Lower lobe of right lung (tissue), 2 donors: ENCODE measurements around the gene DIP2C. TPM values are rescaled to one million over a fixed set of nuclear protein-coding genes. Genes with fewer than 3 reads are reported as not detected.

Experiments
- ATAC-seq, 2 donors: fragments of 200-7000 bp; cut with Tn5 transposase; one replicate each; pipeline ENCODE4 v1.9.1; 2020 to 2022; ENCODE audit warnings: mild to moderate bottlenecking in 2 of 2, moderate library complexity in 2 of 2
- DNase-seq: peaks from one replicate; pipeline ENCODE4 v3.0.0-alpha.2; 2020
- H3K27ac ChIP-seq: fragments of 200-600 bp; one replicate; pipeline ENCODE4 v1.8.0; 2022
- H3K27me3 ChIP-seq: fragments of 200-600 bp; one replicate; pipeline ENCODE4 v1.8.0; 2022; ENCODE audit warnings: low read depth
- H3K36me3 ChIP-seq: fragments of 200-600 bp; one replicate; pipeline ENCODE4 v1.8.0; 2022; ENCODE audit warnings: mild to moderate bottlenecking
- H3K4me1 ChIP-seq: fragments of 200-600 bp; one replicate; pipeline ENCODE4 v1.8.0; 2022
- H3K4me3 ChIP-seq: fragments of 200-600 bp; one replicate; pipeline ENCODE4 v1.8.0; 2022; ENCODE audit warnings: mild to moderate bottlenecking
- H3K9me3 ChIP-seq: fragments of 200-600 bp; one replicate; pipeline ENCODE4 v1.8.0; 2022
- CTCF ChIP-seq: fragments of 200-600 bp; IDR thresholded peaks from one replicate; pipeline ENCODE4 v1.8.0; 2022; ENCODE audit warnings: antibody characterized with exemption, mild to moderate bottlenecking
- intact Hi-C: fragments of 100-400 bp; cut with DNase I; formaldehyde crosslinking; loops from one replicate; pipeline ENCODE4 v1.11.0; 2022
- total RNA-seq: library from RNA; stranded (reverse); fragmentation: NEBNext Ultra II Directional; extraction: Animal tissue kit (Norgen Biotek cat#: 25700); gene quantifications from one replicate; pipeline ENCODE4 v1.2.1, GENCODE V29; 2021
- donor health status: DM: no; HTN: yes; CAD: no; lungs with severe emphysema.

DIP2C gene
- total RNA-seq, 1 donor from 2014 or later, result 15.1 TPM

- ATAC-seq, result no peak
- no peak for DNase-seq
- TF ChIP-seq CTCF, result no peak
- no peaks in the 10 kb centered on the region for H3K9me3 ChIP-seq
- H3K27ac ChIP-seq, result no peak overlapping the region
- no peaks in the 10 kb centered on the region for H3K4me1 ChIP-seq
- peaks cover 16% of the 10 kb centered on the region for H3K36me3 ChIP-seq
- H3K4me3 ChIP-seq, result no peak overlapping the region
- intact Hi-C loops, result no loop called here
- H3K27me3 ChIP-seq, result no peaks in the 10 kb centered on the region
These were observed 213.6 kb downstream of the DIP2C start for GRCh38 chr10:475709-476454.

DNA sequence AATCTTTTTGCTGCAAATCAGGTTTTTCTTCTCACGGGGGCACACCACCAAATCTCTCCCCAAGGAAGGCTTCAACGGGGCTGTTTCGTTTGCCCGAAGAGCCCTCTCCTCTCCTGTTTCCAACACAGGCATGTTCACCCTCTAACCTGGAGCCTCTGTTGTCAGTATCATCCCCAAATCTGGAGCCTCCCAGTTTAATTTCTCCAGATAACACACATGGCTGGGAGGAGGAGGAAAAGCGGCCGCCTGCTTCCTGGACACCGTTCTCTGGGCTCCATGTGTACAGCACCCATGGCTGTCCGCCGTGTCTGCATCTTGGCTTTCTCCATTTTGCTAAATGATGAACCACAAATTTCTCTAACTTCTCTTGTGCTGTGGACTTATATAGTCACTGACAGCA lies 214.5 kb downstream of the DIP2C start:
- no peaks in the 10 kb centered on the region for H3K9me3 ChIP-seq
- DNase-seq (no peak), ATAC-seq (no peak)
- no peaks in the 10 kb centered on the region for H3K4me1 ChIP-seq
- no peak overlapping the region for H3K4me3 ChIP-seq
- H3K36me3 ChIP-seq, result peaks cover 20% of the 10 kb centered on the region
- no peak for TF ChIP-seq CTCF
- no peak overlapping the region for H3K27ac ChIP-seq
- intact Hi-C loops, result no loop called here
- no peaks in the 10 kb centered on the region for H3K27me3 ChIP-seq

- Histone ChIP-seq H3K27ac (no peak overlapping the region), H3K9me3 (no peaks in the 10 kb centered on the region), H3K36me3 (peaks cover 20% of the 10 kb centered on the region), H3K4me3 (no peak overlapping the region), H3K4me1 (no peaks in the 10 kb centered on the region), H3K27me3 (no peaks in the 10 kb centered on the region)
- DNase-seq, result no peak
- TF ChIP-seq CTCF, result no peak
- intact Hi-C loops, result no loop called here
- no peak for ATAC-seq
These were observed 215.1 kb downstream of the DIP2C start for GRCh38 chr10:474406-474805.

DNA sequence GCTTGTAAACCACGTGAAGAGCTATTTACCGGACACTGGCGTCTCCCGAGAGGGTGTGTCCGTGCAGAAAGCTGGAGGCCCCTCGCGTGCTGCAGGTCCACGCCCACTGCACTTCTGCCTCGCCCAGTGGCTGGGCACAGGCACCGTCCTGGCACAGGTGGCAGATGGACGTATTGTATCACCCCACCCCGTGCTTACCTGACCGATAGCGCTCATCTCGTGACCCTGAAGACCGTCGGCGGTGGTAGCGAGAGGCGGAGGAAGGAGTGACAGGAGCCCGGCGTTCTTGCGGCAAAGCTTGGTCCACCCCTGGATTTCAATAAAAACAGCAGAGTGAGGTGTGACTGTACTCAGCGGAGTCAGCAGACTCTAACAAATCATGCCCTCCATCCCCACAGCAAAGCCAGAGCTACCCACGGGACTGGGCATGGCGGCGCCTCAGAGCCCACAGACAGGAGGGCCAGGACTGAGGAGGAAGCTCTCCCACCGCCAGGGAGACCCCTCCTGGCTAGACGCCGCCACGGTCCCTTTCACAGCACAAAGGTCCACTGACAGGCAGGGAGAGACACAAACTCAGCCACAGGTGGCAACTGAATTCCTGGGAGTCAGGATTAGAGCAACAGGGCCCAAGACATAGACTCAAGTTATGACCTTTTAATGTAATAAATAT lies 217.1 kb downstream of the DIP2C start:
- H3K36me3 ChIP-seq, result peaks cover 24% of the 10 kb centered on the region
- DNase-seq (no peak), ATAC-seq (no peak)
- intact Hi-C loops, result no loop called here
- no peaks in the 10 kb centered on the region for H3K4me1 ChIP-seq
- no peaks in the 10 kb centered on the region for H3K9me3 ChIP-seq
- no peak overlapping the region for H3K4me3 ChIP-seq
- no peak overlapping the region for H3K27ac ChIP-seq
- no peaks in the 10 kb centered on the region for H3K27me3 ChIP-seq
- no peak for TF ChIP-seq CTCF

DNA sequence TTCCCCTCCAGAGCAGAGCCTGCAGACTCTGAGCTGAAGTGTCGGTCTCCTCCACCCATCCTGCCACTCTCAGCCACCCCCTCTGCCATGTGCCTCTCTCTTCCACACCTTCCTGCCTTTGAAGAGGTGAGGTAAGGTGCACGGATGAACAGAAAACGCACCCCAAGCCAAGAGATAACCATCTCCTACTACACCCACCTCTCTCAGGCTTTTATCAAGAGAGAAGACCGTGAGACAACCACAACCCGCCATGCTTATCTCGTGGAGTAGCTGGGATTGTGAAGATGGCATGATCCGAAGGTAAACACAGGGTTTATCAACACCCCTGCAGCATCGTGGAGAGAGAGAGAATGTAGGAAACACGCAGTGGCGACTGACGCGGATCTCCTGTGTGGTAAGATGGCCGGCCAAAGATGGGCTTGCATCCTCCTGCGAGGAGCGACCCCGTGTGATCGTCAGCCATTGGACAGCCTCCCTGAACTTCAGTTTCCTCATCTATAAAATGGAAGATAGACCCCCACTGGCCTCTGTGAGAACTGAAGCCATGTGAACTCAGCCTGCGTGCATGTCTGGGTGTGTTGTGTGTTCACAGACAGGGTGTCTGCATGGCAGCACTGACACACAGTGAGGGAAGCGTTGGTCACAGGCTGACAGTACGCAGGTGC lies 219.0 kb downstream of the DIP2C start:
- no peak overlapping the region for H3K27ac ChIP-seq
- ATAC-seq (no peak), DNase-seq (no peak)
- H3K36me3 ChIP-seq, result peaks cover 24% of the 10 kb centered on the region
- no peaks in the 10 kb centered on the region for H3K27me3 ChIP-seq
- no peak for TF ChIP-seq CTCF
- intact Hi-C loops, result no loop called here
- H3K9me3 ChIP-seq, result no peaks in the 10 kb centered on the region
- no peaks in the 10 kb centered on the region for H3K4me1 ChIP-seq
- no peak overlapping the region for H3K4me3 ChIP-seq
